Hepatocyte (in vitro differentiated cells): Measurements from ENCODE around the gene GANC. TPM values are rescaled to one million over a fixed set of nuclear protein-coding genes. Genes with fewer than 3 reads are reported as not detected.
A peak's percentile ranks its signal among the peaks of the same experiment; 100 is the strongest.

ENCODE experiments used
- DNase-seq: peaks from one replicate; pipeline ENCODE4 v3.0.0-alpha.2; 2016; ENCODE audit warnings: low spot score
- H2AFZ ChIP-seq: fragments of 200-600 bp; sonication (generic); 2 replicates; pipeline ENCODE4 v1.6.0; 2016; ENCODE audit warnings: antibody characterized with exemption, mild to moderate bottlenecking
- H3K27ac ChIP-seq: fragments of 200-600 bp; sonication (generic); 2 replicates; pipeline ENCODE4 v1.5.1; 2016; ENCODE audit warnings: mild to moderate bottlenecking
- H3K27me3 ChIP-seq: fragments of 200-600 bp; sonication (generic); 2 replicates; pipeline ENCODE4 v1.6.1; 2016
- H3K36me3 ChIP-seq: fragments of 200-600 bp; sonication (generic); replicated peaks from 2 replicates; pipeline ENCODE4 v1.5.1; 2016; ENCODE audit warnings: low read depth; ENCODE audit not compliant: insufficient read depth
- H3K4me1 ChIP-seq: fragments of 200-600 bp; sonication (generic); 2 replicates; pipeline ENCODE4 v1.5.1; 2016; ENCODE audit warnings: mild to moderate bottlenecking, moderate library complexity; ENCODE audit not compliant: insufficient read depth
- H3K4me2 ChIP-seq: fragments of 200-600 bp; sonication (generic); 2 replicates; pipeline ENCODE4 v1.6.0; 2016
- H3K4me3 ChIP-seq: fragments of 200-600 bp; sonication (generic); 2 replicates; pipeline ENCODE4 v1.5.1; 2016; ENCODE audit warnings: mild to moderate bottlenecking
- H3K79me2 ChIP-seq: fragments of 200-600 bp; sonication (generic); 2 replicates; pipeline ENCODE4 v1.6.0; 2017; ENCODE audit warnings: mild to moderate bottlenecking
- H3K9me2 ChIP-seq: fragments of 200-600 bp; sonication (generic); replicated peaks from 2 replicates; pipeline ENCODE4 v1.6.0; 2017; ENCODE audit warnings: mild to moderate bottlenecking; ENCODE audit not compliant: insufficient read depth
- H3K9me3 ChIP-seq: fragments of 200-600 bp; sonication (generic); 2 replicates; pipeline ENCODE4 v1.5.1; 2016; ENCODE audit warnings: low read depth, mild to moderate bottlenecking
- H4K20me1 ChIP-seq: fragments of 200-600 bp; sonication (generic); 2 replicates; pipeline ENCODE4 v1.6.0; 2016; ENCODE audit warnings: mild to moderate bottlenecking; ENCODE audit not compliant: insufficient read depth, poor library complexity, severe bottlenecking
- EZH2 ChIP-seq: fragments of 200-600 bp; sonication (generic); IDR thresholded peaks from 2 replicates; pipeline ENCODE4 v1.6.1; 2016; ENCODE audit warnings: antibody characterized with exemption, mild to moderate bottlenecking, borderline replicate concordance
- EZH2phosphoT487 ChIP-seq: fragments of 200-600 bp; sonication (generic); IDR thresholded peaks from one replicate; pipeline ENCODE4 v1.6.1; 2018; ENCODE audit warnings: antibody characterized with exemption, mild to moderate bottlenecking, low read depth, moderate library complexity; ENCODE audit not compliant: unreplicated experiment, severe bottlenecking
- WGBS: methylation state at CpG from one replicate; pipeline ENCODE4 v1.1.6; 2016; ENCODE audit warnings: low lambda C conversion rate; ENCODE audit errors: missing lambda C conversion rate; 5-methylcytosine and 5-hydroxymethylcytosine counted together
- polyA plus RNA-seq: library from polyadenylated mRNA; unstranded; fragments of >200 nt; fragmentation: Nextera tagmentation; extraction: Ambion mirVana; gene quantifications from 2 replicates; pipeline ENCODE4 v1.2.1, GENCODE V29; 2016
- total RNA-seq: library from RNA; depleted of rRNA; stranded (reverse); fragments of >200 nt; gene quantifications from 2 replicates; pipeline ENCODE4 v1.2.3, GENCODE V29; 2014
- TF ChIP-seq, protein P1 (sequence below): fragments of 200-600 bp; sonication (generic); IDR thresholded peaks from 2 replicates; pipeline ENCODE4 v1.5.1; 2016; ENCODE audit warnings: antibody characterized with exemption, mild to moderate bottlenecking; ENCODE audit not compliant: poor library complexity

Gene GANC
- total and polyA plus RNA-seq, 2 experiments from 2014 or later: 9.1 to 11.2 TPM

DNA sequence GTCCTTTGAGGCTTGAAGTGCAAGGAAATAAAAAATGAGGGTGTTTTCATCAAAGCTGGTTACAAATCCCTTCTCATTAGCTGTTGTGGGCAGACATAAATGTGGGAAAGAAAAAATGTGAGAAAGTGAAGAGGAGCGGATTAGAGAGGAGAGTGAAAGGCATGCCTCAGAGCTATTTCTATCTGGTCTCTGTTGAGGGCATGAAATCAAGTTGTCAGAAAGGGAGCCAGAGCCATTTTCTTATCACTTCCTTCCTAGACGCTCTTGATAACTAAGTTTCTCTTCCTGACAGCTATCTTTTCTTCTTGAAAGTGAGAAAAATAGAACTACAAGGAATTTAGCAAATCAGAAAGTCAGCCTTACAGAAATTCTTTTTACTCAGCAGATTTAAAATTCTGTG is 65.5 kb downstream of the GANC start:
- H2AFZ ChIP-seq: no peak overlapping the region
- no peaks in the 10 kb centered on the region for H3K79me2 ChIP-seq
- no peak overlapping the region for H3K27ac ChIP-seq
- H3K4me1 ChIP-seq: no peaks in the 10 kb centered on the region
- no peaks in the 10 kb centered on the region for H3K36me3 ChIP-seq
- no peak overlapping the region for H3K4me2 ChIP-seq
- TF ChIP-seq EZH2phosphoT487 (no peak), EZH2 (no peak)
- TF ChIP-seq, protein P1, sequence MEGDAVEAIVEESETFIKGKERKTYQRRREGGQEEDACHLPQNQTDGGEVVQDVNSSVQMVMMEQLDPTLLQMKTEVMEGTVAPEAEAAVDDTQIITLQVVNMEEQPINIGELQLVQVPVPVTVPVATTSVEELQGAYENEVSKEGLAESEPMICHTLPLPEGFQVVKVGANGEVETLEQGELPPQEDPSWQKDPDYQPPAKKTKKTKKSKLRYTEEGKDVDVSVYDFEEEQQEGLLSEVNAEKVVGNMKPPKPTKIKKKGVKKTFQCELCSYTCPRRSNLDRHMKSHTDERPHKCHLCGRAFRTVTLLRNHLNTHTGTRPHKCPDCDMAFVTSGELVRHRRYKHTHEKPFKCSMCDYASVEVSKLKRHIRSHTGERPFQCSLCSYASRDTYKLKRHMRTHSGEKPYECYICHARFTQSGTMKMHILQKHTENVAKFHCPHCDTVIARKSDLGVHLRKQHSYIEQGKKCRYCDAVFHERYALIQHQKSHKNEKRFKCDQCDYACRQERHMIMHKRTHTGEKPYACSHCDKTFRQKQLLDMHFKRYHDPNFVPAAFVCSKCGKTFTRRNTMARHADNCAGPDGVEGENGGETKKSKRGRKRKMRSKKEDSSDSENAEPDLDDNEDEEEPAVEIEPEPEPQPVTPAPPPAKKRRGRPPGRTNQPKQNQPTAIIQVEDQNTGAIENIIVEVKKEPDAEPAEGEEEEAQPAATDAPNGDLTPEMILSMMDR: no peak
- WGBS: 34% methylated on average over 2 of the region's 2 CpGs
- H3K9me3 ChIP-seq: no peaks in the 10 kb centered on the region
- DNase-seq: no peak
- H4K20me1 ChIP-seq: no peaks in the 10 kb centered on the region
- no peaks in the 10 kb centered on the region for H3K9me2 ChIP-seq
- H3K4me3 ChIP-seq: no peak overlapping the region
- H3K27me3 ChIP-seq: no peaks in the 10 kb centered on the region

DNA sequence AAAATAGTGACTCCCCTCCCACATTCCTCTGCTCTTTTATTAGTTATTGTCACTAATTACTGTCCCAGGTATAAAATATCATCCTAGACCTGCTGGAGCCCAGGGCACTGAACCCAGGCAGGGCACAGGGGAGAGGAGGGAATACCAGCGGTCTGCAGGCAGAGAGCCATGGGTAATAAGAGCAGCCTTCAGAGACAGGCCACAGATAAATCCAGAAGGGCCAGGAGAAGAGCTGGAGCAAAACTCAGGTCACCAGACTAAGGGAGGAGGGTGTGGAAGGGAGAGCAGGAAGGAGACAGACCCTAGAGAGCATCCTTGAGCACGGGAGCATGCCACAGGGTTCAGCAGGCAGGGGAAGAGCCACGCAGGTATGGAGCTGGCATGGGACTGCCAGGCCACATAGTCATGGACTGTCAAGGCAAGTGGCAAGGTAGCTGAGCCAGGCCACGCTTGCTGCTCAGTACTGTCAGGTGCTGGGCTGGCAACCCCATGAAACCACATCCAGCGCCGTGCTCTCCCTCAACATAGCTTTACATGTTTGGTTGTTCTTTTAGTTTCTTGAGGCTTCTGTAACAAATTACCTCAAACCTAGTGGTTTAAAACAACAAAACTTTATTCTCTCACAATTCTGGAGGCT is 70.7 kb downstream of the GANC start:
- H3K4me1 ChIP-seq: no peaks in the 10 kb centered on the region
- 85% methylated on average over 6 of the region's 6 CpGs for WGBS
- no peak overlapping the region for H3K4me2 ChIP-seq
- no peaks in the 10 kb centered on the region for H3K27me3 ChIP-seq
- H3K9me3 ChIP-seq: no peaks in the 10 kb centered on the region
- H3K27ac ChIP-seq: no peak overlapping the region
- H3K9me2 ChIP-seq: no peaks in the 10 kb centered on the region
- H3K36me3 ChIP-seq: no peaks in the 10 kb centered on the region
- TF ChIP-seq EZH2phosphoT487: no peak
- TF ChIP-seq EZH2: no peak
- TF ChIP-seq, protein P1: no peak
- H2AFZ ChIP-seq: no peak overlapping the region
- no peak overlapping the region for H3K4me3 ChIP-seq
- no peaks in the 10 kb centered on the region for H3K79me2 ChIP-seq
- no peak for DNase-seq
- H4K20me1 ChIP-seq: no peaks in the 10 kb centered on the region

DNA sequence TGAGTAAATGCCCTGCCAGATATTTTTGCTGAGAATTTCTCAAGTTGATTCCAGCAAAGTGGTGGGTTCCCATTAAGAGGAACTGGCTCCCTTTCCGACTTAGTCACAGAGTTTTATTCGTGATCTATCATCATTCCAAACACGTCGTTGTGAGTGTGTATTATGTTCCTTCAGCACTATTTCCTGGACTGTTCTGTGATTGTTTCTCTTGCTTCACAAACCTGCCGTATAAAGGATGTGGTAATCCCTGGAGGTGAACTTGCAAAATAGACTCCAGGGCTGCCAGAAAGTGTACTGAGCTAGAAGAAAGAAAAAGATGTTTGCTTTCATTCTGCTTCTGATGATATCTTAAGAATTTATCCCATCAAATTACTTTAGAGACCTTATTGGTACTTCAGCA is 71.8 kb downstream of the GANC start:
- H3K4me1 ChIP-seq: no peaks in the 10 kb centered on the region
- no peaks in the 10 kb centered on the region for H3K36me3 ChIP-seq
- no peaks in the 10 kb centered on the region for H3K79me2 ChIP-seq
- no peak overlapping the region for H3K27ac ChIP-seq
- H3K9me2 ChIP-seq: no peaks in the 10 kb centered on the region
- no peaks in the 10 kb centered on the region for H3K27me3 ChIP-seq
- WGBS: 58% methylated on average over 5 of the region's 5 CpGs
- H3K4me3 ChIP-seq: no peak overlapping the region
- TF ChIP-seq EZH2phosphoT487 (no peak), EZH2 (no peak)
- TF ChIP-seq, protein P1: no peak
- no peak overlapping the region for H3K4me2 ChIP-seq
- H2AFZ ChIP-seq: no peak overlapping the region
- no peaks in the 10 kb centered on the region for H4K20me1 ChIP-seq
- peak; percentile 5 for DNase-seq
- no peaks in the 10 kb centered on the region for H3K9me3 ChIP-seq

DNA sequence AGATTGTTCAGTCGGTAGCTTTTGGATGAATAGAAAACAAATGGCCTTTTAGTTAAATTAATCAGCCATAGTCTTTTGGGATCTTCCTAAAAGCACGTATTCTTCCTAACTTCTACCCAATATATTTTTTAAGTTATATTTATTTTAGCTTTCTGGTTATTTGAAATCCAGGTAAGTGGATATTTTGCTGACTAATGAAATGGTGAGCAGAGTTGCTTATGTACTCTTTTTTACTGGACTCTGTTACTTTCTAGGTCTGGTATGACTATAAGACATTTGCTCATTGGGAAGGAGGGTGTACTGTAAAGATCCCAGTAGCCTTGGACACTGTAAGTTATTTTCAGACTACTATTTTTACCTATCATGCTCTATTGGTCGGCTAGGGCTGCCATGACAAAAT is 72.5 kb downstream of the GANC start:
- no peaks in the 10 kb centered on the region for H3K4me1 ChIP-seq
- H3K4me3 ChIP-seq: no peak overlapping the region
- WGBS: 95% methylated on average over 3 of the region's 3 CpGs
- no peaks in the 10 kb centered on the region for H3K36me3 ChIP-seq
- DNase-seq: no peak
- H3K9me3 ChIP-seq: no peaks in the 10 kb centered on the region
- no peaks in the 10 kb centered on the region for H4K20me1 ChIP-seq
- H2AFZ ChIP-seq: no peak overlapping the region
- no peak overlapping the region for H3K27ac ChIP-seq
- no peaks in the 10 kb centered on the region for H3K79me2 ChIP-seq
- no peak overlapping the region for H3K4me2 ChIP-seq
- TF ChIP-seq EZH2phosphoT487 (no peak), EZH2 (no peak)
- TF ChIP-seq, protein P1: no peak
- no peaks in the 10 kb centered on the region for H3K27me3 ChIP-seq
- H3K9me2 ChIP-seq: no peaks in the 10 kb centered on the region
